ENCODE results near the gene AVL9.

AVL9 gene

GRCh38 chr7:32533276-32534029 lies 38.2 kb downstream of the AVL9 start:
- no peak for DNase-seq (ENCODE audit: low read depth)
- no peak for TF ChIP-seq CTCF (IDR thresholded peaks at IDR 0.05; ENCODE audit: insufficient read depth, low read depth, low read length, missing control alignments)
- H3K4me3 ChIP-seq (ENCODE audit: low read length), result no peak overlapping the region

- no peak for TF ChIP-seq CTCF (IDR thresholded peaks at IDR 0.05; ENCODE audit: insufficient read depth, low read depth, low read length, missing control alignments)
- H3K4me3 ChIP-seq (ENCODE audit: low read length), result no peak overlapping the region
- DNase-seq (ENCODE audit: low read depth), result no peak
These were observed 39.9 kb downstream of the AVL9 start for GRCh38 chr7:32535162-32535702.

GRCh38 chr7:32536016-32536415 lies 40.7 kb downstream of the AVL9 start:
- no peak overlapping the region for H3K4me3 ChIP-seq (ENCODE audit: low read length)
- no peak for DNase-seq (ENCODE audit: low read depth)
- no peak for TF ChIP-seq CTCF (IDR thresholded peaks at IDR 0.05; ENCODE audit: insufficient read depth, low read depth, low read length, missing control alignments)

GRCh38 chr7:32536585-32536984 lies 41.3 kb downstream of the AVL9 start:
- no peak for TF ChIP-seq CTCF (IDR thresholded peaks at IDR 0.05; ENCODE audit: insufficient read depth, low read depth, low read length, missing control alignments)
- no peak overlapping the region for H3K4me3 ChIP-seq (ENCODE audit: low read length)
- DNase-seq (ENCODE audit: low read depth), result peak; percentile 69

- no peak for TF ChIP-seq CTCF (IDR thresholded peaks at IDR 0.05; ENCODE audit: insufficient read depth, low read depth, low read length, missing control alignments)
These were observed 42.5 kb downstream of the AVL9 start for GRCh38 chr7:32537760-32538159.

GRCh38 chr7:32539366-32539765 lies 44.1 kb downstream of the AVL9 start:
- TF ChIP-seq CTCF (IDR thresholded peaks at IDR 0.05; ENCODE audit: insufficient read depth, low read depth, low read length, missing control alignments), result no peak
- H3K4me3 ChIP-seq (ENCODE audit: low read length), result no peak overlapping the region
- DNase-seq (ENCODE audit: low read depth), result no peak

More at GRCh38 chr7:32537760-32538159, 42.5 kb downstream of the AVL9 start:
- no peak for DNase-seq (ENCODE audit: low read depth)
- no peak overlapping the region for H3K4me3 ChIP-seq (ENCODE audit: low read length)

Data from epithelial cell of esophagus (primary cell).